ENCODE measurements around the gene TSPEAR. TPM values are rescaled to one million over a fixed set of nuclear protein-coding genes. Genes with fewer than 3 reads are reported as not detected.

Gene TSPEAR
- total RNA-seq, 4 donors from 2014 or later = not detected

DNA sequence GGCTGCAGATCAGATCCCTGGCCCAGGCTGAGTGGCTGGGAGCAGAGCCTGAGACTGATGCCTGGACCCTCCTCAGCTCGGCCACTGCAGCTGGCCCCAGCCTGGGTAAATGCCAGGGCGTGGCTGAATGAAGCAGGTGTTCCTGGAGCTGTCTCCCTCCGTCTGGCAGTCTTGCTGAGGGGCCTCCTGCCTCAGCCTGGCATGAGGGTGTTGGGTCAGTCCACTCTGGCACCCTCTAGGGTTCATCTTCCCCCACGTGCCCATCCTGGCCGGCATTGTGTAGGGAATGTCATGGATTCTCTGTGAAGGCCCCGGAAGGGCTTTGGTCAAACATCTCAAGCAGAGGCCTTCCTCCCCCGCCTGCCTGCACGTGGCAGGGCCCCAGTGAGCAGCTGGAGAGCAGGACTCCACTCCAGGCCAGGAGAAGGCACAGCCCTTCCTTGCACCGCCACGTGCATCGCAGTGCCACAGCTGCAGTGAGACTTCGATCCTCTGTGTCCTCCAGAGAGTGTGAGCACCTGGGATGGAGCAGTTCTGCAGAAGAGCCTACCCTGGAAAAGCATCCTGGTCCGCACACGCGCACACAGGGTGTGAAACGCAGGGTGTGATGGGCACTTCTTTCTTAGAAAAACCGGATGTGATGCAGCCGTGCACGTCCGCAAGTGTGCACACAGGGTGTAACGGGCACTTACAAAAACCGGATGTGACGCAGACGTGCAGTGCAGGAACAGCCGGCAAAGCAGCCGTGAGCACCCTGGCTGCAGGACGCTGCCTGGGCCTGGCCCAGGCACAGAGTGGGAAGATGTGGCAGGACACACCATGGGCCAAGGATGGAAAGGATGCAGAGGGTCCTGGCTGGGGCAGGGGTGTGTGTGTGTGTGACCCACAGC lies 142.5 kb downstream of the TSPEAR start:
- TF ChIP-seq, protein P1, sequence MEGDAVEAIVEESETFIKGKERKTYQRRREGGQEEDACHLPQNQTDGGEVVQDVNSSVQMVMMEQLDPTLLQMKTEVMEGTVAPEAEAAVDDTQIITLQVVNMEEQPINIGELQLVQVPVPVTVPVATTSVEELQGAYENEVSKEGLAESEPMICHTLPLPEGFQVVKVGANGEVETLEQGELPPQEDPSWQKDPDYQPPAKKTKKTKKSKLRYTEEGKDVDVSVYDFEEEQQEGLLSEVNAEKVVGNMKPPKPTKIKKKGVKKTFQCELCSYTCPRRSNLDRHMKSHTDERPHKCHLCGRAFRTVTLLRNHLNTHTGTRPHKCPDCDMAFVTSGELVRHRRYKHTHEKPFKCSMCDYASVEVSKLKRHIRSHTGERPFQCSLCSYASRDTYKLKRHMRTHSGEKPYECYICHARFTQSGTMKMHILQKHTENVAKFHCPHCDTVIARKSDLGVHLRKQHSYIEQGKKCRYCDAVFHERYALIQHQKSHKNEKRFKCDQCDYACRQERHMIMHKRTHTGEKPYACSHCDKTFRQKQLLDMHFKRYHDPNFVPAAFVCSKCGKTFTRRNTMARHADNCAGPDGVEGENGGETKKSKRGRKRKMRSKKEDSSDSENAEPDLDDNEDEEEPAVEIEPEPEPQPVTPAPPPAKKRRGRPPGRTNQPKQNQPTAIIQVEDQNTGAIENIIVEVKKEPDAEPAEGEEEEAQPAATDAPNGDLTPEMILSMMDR (IDR thresholded peaks at IDR 0.05; ENCODE audit: low read depth) = no peak

DNA sequence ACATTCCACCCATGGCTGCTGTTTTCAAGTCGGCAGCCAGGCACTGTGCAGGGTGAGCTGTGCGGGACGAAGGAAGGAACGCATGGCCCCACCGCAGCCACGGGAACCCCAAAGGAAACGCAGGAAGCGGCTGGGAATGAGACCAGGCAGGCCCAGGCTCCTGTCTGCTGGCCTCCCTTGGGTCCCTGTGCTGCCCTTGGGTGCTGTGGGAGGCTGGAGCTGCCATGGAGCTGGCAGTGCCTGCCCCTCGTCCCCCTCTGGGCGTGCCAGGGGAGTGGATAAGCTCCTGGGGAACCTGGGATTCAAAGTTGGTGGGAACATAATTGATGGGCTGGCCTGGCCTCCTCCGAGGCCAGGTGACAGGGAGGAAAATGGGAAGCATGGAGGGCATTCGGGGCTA lies 143.1 kb downstream of the TSPEAR start:
- TF ChIP-seq, protein P1 (IDR thresholded peaks at IDR 0.05; ENCODE audit: low read depth) = no peak

DNA sequence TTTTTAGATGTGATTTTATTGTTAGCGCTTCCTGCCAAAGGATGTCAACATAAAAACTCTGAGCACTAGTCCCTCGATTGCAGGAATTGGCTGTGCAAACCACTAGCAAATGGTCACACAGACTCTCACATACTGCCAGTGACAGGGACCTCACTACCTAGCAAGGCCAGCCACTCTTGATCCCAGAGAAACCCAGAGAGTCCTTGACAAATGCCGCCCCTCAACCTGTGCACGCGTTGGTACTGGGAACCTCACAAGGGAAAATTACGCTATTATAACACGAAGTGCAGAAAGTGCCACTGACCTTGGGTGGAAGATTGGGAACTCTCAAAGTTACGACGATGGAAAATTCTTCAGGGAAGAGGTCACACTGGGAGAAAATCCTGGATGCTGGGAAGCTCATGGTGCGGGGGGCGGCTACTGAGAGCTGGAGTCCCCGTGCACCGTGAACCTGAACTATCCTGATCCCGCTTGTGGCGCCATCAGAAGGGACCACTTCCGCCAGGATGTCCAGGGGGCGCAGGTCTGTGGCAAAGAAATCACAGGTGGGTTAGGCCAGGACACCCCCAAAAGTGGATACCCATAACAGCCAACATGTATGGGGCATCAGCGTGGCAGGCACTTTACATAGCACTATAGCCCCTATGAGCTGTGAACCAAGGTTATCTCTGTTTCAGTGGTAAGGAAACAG lies 143.7 kb downstream of the TSPEAR start:
- TF ChIP-seq, protein P1 (IDR thresholded peaks at IDR 0.05; ENCODE audit: low read depth) = no peak

DNA sequence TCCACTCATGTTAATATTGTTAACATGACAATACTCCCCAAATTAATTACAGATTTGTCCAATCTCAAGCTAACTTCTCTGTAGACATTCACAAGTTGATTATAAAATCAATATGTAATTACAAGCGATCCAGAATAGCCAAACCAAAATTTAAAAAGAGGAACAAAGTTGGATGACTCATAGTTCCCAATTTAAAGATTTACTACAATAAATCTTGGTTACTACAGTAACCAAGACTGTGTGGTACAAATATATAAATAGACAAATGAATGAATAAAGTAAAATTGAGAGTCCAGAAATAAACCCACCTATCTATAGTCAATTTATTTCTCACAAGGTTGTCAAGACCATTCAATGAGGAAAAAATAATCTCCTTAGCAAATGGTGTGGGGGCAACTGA lies 145.0 kb downstream of the TSPEAR start:
- TF ChIP-seq, protein P1 (IDR thresholded peaks at IDR 0.05; ENCODE audit: low read depth) = no peak

DNA sequence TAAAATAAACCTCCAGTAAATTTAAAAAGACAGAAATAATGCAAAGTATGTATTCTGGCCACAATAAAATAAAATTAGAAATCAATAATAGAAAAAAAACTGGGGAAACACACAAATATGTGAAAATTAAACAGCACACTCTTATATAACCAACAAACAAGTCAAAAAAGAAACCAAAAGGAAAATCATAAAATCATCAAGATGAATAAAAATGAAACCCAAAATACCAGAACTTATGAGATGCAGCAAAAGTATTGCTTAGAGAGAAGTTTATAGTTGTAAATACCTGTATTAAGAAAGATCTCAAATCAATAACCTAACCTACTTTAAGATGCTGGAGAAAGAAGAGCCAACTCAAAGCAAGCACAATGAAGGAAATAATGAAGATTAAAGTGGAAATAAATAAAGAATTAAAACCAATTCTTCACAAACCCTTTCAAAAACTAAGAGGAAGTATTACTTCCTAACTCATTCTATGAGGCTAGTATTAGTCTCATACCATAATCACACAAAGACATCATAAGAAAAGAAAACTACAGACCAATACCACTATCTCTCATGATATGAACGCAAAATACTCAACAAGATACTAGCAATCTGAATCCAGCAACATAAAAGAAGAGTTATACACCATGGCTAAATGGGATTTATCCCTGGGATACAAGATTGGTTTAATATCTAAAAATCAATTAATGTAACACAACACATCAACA lies 146.3 kb downstream of the TSPEAR start:
- TF ChIP-seq, protein P1 (IDR thresholded peaks at IDR 0.05; ENCODE audit: low read depth) = no peak

DNA sequence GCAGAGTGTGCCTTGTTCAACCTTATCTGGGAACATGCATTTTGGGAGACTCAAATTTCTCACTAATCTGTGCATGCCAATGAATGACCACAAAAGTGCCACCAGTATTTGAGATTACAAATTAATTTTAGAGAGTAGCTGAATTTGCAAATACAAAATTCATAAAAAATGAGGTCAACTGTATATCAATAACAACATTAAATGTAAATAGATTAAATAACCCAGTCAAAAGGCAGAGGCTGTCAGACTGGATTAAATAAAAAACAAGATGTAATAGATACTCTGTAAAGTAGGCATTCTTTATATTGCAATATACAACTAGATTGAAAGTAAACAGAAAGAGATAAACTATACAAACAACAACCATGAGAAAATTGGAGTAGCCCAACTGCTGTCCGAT lies 147.3 kb downstream of the TSPEAR start:
- TF ChIP-seq, protein P1 (IDR thresholded peaks at IDR 0.05; ENCODE audit: low read depth) = no peak

DNA sequence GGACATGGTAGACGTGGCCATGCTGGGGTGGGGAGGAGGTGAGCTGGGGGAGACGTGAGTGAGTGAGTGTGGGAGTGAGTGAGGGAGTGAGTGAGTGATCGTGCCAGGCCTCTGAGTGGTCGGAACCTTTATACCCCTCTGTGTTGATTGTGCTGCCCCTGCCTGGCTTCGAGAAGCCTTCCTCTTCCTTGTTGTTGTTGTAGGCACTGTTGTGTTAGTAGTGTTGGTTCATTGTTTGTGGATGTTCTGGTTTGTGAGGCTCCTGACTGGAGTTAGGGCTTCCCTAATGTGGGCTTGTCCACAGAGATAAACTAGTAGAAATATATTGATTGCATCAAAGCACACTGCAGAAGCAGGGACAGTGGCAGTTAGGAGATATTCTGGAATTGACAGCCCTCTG lies 152.7 kb downstream of the TSPEAR start, which contains the start of gene KRTAP10-3:
TSS of gene KRTAP10-3 (minus strand) at position 101 of the 400 bp plus-strand sequence. CDS start at position 21, 80 bp downstream.
- TF ChIP-seq, protein P1 (IDR thresholded peaks at IDR 0.05; ENCODE audit: low read depth) = no peak

Measured in subcutaneous adipose tissue (tissue), 4 donors.